Rectal smooth muscle tissue (tissue), 1 donor: Measurements from ENCODE around the gene LAMB4.

Experiments
- H3K27ac ChIP-seq: one replicate; pipeline ENCODE4 v1.7.0; 2013; ENCODE audit warnings: low read depth, low read length, inconsistent platforms
- H3K27me3 ChIP-seq: one replicate; pipeline ENCODE4 v1.7.0; 2013; ENCODE audit warnings: low read length; ENCODE audit not compliant: control insufficient read depth, insufficient read depth
- H3K36me3 ChIP-seq: one replicate; pipeline ENCODE4 v1.7.0; 2013; ENCODE audit warnings: low read length; ENCODE audit not compliant: control insufficient read depth, insufficient read depth
- H3K4me1 ChIP-seq: one replicate; pipeline ENCODE4 v1.7.0; 2013; ENCODE audit warnings: low read length; ENCODE audit not compliant: control insufficient read depth, insufficient read depth
- H3K4me3 ChIP-seq: one replicate; pipeline ENCODE4 v1.7.0; 2013; ENCODE audit warnings: low read length
- H3K9ac ChIP-seq: one replicate; pipeline ENCODE4 v1.7.0; 2013; ENCODE audit warnings: low read length

The LAMB4 gene

GRCh38 chr7:108066486-108066885, 63.7 kb downstream of the LAMB4 start:
- Histone ChIP-seq H3K4me1 (no peaks in the 10 kb centered on the region), H3K9ac (no peak overlapping the region), H3K27me3 (no peaks in the 10 kb centered on the region), H3K27ac (no peak overlapping the region), H3K36me3 (no peaks in the 10 kb centered on the region), H3K4me3 (no peak overlapping the region)

DNA sequence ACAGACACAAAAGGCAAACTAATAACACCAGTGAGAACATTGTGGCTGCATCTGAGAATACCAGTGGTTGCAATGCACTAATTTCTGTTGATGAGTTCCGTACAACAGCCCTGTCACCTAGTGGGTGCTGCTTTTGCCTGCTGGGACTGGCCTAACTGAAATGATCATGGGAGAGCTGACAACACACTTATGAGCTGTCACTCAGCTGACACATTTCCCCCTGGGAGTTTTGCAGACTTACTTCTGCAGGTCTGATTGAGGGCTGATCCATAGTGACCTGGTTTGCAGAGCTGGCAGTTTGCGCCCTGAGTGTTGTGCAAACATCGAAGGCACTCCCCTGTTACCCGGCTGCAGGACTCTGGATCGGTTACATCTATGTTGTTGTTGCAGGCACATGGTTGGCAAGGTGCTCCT, 66.6 kb downstream of the LAMB4 start:
- no peaks in the 10 kb centered on the region for H3K36me3 ChIP-seq

DNA sequence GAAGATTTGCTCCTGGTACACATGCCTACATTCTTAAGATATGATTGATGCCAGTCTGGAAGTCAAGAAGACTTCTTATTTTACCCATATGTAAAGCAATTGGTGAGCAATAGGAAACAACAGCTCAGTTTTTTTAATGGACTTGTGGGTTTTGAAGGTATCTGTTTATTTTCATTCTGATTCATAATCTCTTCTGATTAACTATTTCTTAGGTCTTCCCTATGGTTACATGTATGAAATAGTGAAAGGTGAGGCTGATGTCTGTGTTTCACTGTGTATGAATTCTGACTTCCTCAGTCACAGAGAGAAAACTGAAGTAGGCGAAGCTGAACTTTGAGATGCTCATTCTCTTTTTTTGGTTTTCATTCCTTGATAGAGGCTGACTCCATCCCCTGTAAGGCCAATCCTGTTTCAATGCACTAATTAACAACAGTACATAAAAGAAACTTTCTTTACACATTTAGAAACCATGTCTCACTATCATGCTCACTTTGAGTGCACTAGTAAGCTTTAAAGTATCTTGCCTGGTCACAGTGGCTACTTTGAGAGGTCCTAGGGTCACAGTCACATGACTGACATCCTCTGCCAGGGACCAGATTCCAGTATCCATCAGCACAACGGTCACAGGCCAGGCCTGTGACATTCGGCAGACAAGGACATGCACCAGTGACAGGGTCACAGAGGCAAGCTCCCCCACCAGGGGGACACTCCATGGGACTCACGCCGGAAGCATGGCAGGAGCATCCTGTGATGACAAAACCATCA, 67.7 kb downstream of the LAMB4 start:
- Histone ChIP-seq H3K27me3 (no peaks in the 10 kb centered on the region), H3K9ac (no peak overlapping the region), H3K4me3 (no peak overlapping the region), H3K36me3 (no peaks in the 10 kb centered on the region), H3K4me1 (peaks cover 2% of the 10 kb centered on the region), H3K27ac (no peak overlapping the region)

More for the DNA sequence above, 66.6 kb downstream of the LAMB4 start:
- Histone ChIP-seq H3K9ac (no peak overlapping the region), H3K4me1 (peaks cover 2% of the 10 kb centered on the region), H3K4me3 (no peak overlapping the region), H3K27ac (no peak overlapping the region), H3K27me3 (no peaks in the 10 kb centered on the region)

GRCh38 chr7:108059526-108059925, 70.6 kb downstream of the LAMB4 start:
- Histone ChIP-seq H3K36me3 (no peaks in the 10 kb centered on the region), H3K27ac (no peak overlapping the region), H3K4me1 (peaks cover 2% of the 10 kb centered on the region), H3K4me3 (no peak overlapping the region), H3K27me3 (no peaks in the 10 kb centered on the region), H3K9ac (no peak overlapping the region)

DNA sequence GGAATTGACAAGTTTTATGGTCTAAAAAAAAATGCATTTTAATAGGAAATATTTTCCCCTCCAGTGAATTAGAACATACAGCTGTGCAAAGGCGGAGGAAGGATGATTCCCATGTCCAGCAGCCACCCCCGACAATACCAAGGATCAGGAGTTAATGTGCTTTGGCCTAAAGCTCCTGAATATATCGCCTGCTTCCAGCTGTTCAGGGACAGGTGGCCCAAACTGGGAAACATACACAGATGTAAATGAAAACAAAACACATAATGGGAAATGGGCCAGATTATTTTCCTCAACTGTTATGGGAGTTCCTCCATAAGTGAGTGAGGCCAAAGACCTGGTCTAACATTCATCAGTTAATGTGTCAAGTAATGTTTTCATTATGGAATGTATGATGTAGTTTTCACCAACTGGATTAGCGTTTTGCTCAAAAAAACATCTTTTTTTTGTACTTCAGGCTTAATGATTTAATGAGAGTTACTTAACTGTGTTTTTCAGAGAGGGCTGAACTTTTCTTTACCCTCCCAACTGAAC, 72.1 kb downstream of the LAMB4 start:
- Histone ChIP-seq H3K4me1 (peaks cover 2% of the 10 kb centered on the region), H3K4me3 (no peak overlapping the region), H3K27ac (no peak overlapping the region)

GRCh38 chr7:108055611-108056021, 74.5 kb downstream of the LAMB4 start:
- peaks cover 8% of the 10 kb centered on the region for H3K4me1 ChIP-seq
- no peaks in the 10 kb centered on the region for H3K27me3 ChIP-seq
- H3K4me3 ChIP-seq: no peak overlapping the region
- no peaks in the 10 kb centered on the region for H3K36me3 ChIP-seq
- H3K9ac ChIP-seq: no peak overlapping the region
- no peak overlapping the region for H3K27ac ChIP-seq

More for the DNA sequence above, 72.1 kb downstream of the LAMB4 start:
- no peaks in the 10 kb centered on the region for H3K27me3 ChIP-seq
- H3K9ac ChIP-seq: no peak overlapping the region
- H3K36me3 ChIP-seq: no peaks in the 10 kb centered on the region

- Histone ChIP-seq H3K4me3 (no peak overlapping the region), H3K9ac (no peak overlapping the region), H3K27ac (no peak overlapping the region), H3K4me1 (peaks cover 6% of the 10 kb centered on the region), H3K36me3 (no peaks in the 10 kb centered on the region), H3K27me3 (no peaks in the 10 kb centered on the region)
Observed at GRCh38 chr7:108054537-108054936, 75.6 kb downstream of the LAMB4 start.

- Histone ChIP-seq H3K4me1 (peaks cover 6% of the 10 kb centered on the region), H3K27ac (no peak overlapping the region), H3K9ac (no peak overlapping the region), H3K36me3 (no peaks in the 10 kb centered on the region), H3K27me3 (no peaks in the 10 kb centered on the region), H3K4me3 (no peak overlapping the region)
Observed at GRCh38 chr7:108053250-108053649, 76.9 kb downstream of the LAMB4 start.

GRCh38 chr7:108051454-108051853, 78.7 kb downstream of the LAMB4 start:
- Histone ChIP-seq H3K4me3 (no peak overlapping the region), H3K36me3 (no peaks in the 10 kb centered on the region), H3K27me3 (no peaks in the 10 kb centered on the region), H3K9ac (no peak overlapping the region), H3K27ac (no peak overlapping the region), H3K4me1 (peaks cover 6% of the 10 kb centered on the region)

DNA sequence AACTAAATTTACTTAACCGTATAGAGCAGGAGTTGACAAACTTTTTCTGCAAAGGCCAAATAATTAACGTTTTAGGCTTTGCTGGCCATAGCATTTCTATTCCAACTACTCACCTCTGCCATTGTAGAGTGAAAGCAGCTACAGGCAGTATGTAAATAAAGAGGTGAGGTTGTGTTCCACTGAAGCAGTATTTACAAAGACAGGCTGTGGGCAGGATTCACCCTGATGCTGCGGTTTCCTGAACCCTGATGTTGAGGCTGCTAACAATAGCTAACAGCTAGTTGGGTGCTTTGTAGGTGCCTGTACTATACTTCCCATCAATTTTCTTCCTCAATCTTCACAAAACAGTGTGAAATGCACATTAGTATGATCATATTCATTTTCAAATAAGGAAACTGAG, 80.2 kb downstream of the LAMB4 start:
- H3K36me3 ChIP-seq: no peaks in the 10 kb centered on the region
- H3K9ac ChIP-seq: no peak overlapping the region
- H3K27me3 ChIP-seq: no peaks in the 10 kb centered on the region
- H3K4me3 ChIP-seq: no peak overlapping the region
- no peak overlapping the region for H3K27ac ChIP-seq
- peaks cover 6% of the 10 kb centered on the region for H3K4me1 ChIP-seq

DNA sequence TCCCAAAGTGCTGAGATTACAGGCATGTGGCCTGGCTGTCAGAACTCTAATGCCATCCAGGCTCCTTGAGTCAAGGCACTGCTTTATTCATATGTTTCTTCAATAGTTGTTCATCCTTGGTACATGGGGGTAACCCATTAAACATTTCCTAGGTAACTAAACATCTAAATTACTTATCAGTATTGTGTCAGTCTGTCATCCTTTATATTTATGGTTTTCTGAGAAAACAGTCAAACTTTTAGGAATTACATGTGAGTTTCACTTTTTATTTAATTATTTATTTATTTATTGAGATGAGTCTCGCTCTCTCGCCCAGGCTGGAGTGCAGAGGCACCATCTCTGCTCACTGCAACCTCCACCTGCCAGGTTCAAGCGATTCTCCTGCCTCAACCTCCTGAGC, 81.7 kb downstream of the LAMB4 start:
- H3K4me1 ChIP-seq: peaks cover 6% of the 10 kb centered on the region
- no peaks in the 10 kb centered on the region for H3K27me3 ChIP-seq
- no peak overlapping the region for H3K9ac ChIP-seq
- H3K4me3 ChIP-seq: no peak overlapping the region
- no peaks in the 10 kb centered on the region for H3K36me3 ChIP-seq
- no peak overlapping the region for H3K27ac ChIP-seq

DNA sequence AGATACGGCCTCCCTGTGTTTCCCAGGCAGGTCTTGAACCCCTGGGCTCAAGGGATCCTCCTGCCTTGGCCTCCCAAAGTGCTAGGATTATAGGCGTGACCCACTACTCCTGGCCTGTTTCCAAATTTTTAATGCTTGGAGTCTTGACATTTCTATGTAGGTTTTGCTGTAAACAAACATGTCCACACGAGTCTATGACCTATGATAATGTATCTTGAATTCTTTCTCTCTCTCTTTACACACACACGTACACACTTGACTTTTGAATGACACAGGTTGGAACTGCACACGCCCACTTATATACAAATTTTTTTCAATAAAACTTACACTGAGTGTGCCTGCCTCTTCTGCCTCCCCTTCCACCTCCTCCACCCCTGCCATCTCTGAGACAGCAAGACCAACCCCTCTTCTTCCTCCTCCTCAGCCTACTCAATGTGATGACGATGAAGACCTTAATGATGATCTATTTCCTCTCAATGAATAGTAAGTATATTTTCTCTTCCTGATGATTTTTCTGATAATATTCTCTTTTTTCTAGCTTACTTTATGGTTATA, 83.1 kb downstream of the LAMB4 start:
- Histone ChIP-seq H3K9ac (no peak overlapping the region), H3K4me1 (peaks cover 6% of the 10 kb centered on the region), H3K27ac (no peak overlapping the region), H3K27me3 (no peaks in the 10 kb centered on the region), H3K4me3 (no peak overlapping the region), H3K36me3 (no peaks in the 10 kb centered on the region)

DNA sequence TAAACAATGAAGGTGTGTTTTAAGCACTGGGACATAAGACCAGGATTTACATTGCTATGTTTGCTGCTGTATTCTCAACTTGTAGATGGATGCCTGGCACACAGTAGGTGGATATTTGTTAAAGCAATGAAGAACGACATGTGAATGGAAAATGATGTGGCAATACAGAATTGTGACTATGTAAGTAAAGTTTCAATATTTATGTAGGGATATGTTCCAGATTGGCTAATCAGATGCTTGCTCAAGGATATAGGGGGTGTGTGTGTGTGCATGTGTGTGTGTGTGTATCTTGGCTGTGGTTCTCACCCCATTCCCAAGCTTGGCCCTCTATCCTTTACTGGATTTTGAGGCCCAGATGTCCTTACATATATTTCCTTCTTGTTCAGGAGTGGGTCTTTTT, 84.5 kb downstream of the LAMB4 start:
- H3K4me1 ChIP-seq: no peaks in the 10 kb centered on the region
- no peak overlapping the region for H3K9ac ChIP-seq
- no peak overlapping the region for H3K4me3 ChIP-seq
- H3K36me3 ChIP-seq: no peaks in the 10 kb centered on the region
- H3K27ac ChIP-seq: no peak overlapping the region
- H3K27me3 ChIP-seq: no peaks in the 10 kb centered on the region
